Measurements from ENCODE around the gene SMIM35. TPM values are rescaled to one million over a fixed set of nuclear protein-coding genes. Genes with fewer than 3 reads are reported as not detected.

The SMIM35 gene
- total RNA-seq, 1 experiment from 2014 or later: not detected

DNA sequence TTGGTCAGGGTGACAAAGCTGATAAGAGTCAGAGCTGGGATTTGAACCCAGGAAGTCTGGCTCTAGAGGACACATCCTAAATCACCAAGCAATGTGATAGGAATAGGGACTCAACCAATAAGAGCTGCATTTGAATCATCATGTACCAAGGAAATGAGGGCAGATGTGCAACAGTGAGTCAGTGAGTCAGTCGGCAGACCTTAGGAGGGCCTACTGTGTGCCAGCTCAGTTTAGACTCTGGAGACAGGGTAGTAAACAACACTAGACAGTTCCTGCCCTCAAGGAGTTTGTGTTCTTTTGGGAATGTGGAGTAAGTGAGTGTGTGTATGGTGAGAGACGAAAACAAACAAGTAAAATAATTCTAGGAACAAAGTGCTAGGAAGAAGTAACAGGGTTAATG is 89.4 kb downstream of the SMIM35 start:
- DNase-seq: no peak
- CTCF ChIA-PET: no interaction called here
- Histone ChIP-seq H3K4me1 (replicated peaks; ENCODE audit: insufficient read depth) (no peaks in the 10 kb centered on the region), H4K20me1 (ENCODE audit: insufficient read depth) (no peaks in the 10 kb centered on the region), H3K4me2 (no peak overlapping the region), H3K79me2 (ENCODE audit: low read depth) (no peaks in the 10 kb centered on the region), H3K9me2 (ENCODE audit: insufficient read depth) (no peaks in the 10 kb centered on the region), H3K9me3 (ENCODE audit: insufficient read depth, low read depth) (no peaks in the 10 kb centered on the region), H3K27ac (no peak overlapping the region), H3K27me3 (ENCODE audit: insufficient read depth, low read depth) (peaks cover 13% of the 10 kb centered on the region; the same call in 1 of the 2 replicates), H3K36me3 (ENCODE audit: low read depth) (no peaks in the 10 kb centered on the region), H3F3A (ENCODE audit: insufficient read depth, low read depth) (no peaks in the 10 kb centered on the region), H2AFZ (no peak overlapping the region), H3K4me3 (no peak overlapping the region)
- TF ChIP-seq, protein P1, sequence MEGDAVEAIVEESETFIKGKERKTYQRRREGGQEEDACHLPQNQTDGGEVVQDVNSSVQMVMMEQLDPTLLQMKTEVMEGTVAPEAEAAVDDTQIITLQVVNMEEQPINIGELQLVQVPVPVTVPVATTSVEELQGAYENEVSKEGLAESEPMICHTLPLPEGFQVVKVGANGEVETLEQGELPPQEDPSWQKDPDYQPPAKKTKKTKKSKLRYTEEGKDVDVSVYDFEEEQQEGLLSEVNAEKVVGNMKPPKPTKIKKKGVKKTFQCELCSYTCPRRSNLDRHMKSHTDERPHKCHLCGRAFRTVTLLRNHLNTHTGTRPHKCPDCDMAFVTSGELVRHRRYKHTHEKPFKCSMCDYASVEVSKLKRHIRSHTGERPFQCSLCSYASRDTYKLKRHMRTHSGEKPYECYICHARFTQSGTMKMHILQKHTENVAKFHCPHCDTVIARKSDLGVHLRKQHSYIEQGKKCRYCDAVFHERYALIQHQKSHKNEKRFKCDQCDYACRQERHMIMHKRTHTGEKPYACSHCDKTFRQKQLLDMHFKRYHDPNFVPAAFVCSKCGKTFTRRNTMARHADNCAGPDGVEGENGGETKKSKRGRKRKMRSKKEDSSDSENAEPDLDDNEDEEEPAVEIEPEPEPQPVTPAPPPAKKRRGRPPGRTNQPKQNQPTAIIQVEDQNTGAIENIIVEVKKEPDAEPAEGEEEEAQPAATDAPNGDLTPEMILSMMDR (conservative IDR thresholded peaks at IDR 0.05): no peak
- TF ChIP-seq EZH2 (IDR thresholded peaks at IDR 0.05; ENCODE audit: low read depth): no peak
- POLR2A ChIA-PET (ENCODE audit: unreplicated experiment): no interaction called here
- intact Hi-C loops (cut with micrococcal nuclease; ENCODE audit: unreplicated experiment): no loop called here
- BruUV-seq (replicated peaks): no TSS peak

DNA sequence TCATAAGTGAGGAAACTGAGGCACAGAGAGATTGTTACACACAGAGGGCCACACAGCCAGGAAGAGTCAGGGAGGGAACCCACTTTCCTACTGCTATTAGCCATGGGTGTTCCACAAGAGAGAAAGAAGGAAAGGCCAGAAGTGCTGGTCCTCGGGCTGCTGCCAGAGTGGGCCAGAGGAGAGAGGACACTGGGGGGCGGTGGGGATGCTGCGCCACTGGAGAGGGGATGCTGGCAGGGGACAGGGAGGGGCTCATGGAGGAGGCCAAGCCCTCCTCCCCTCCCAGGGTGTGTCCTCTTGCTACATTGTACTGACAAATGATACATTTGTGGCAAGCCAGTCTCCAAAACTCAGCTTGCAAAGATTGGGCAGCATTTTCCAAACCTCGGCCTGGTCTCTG is 90.7 kb downstream of the SMIM35 start:
- H3K4me3 ChIP-seq: no peak overlapping the region
- no peak for DNase-seq
- no TSS peak for BruUV-seq (replicated peaks)
- ChIA-PET POLR2A (ENCODE audit: unreplicated experiment) (no interaction called here), CTCF (interaction anchor here (0.5 kb wide), 1 partner anchor 46 kb away, joined by 4 read pairs; no protein-coding TSS in a partner anchor)
- no peak overlapping the region for H3K27ac ChIP-seq
- H3K4me1 ChIP-seq (replicated peaks; ENCODE audit: insufficient read depth): no peaks in the 10 kb centered on the region
- no peak overlapping the region for H3K4me2 ChIP-seq
- intact Hi-C loops (cut with micrococcal nuclease; ENCODE audit: unreplicated experiment): no loop called here
- no peak overlapping the region for H2AFZ ChIP-seq
- no peaks in the 10 kb centered on the region for H3K79me2 ChIP-seq (ENCODE audit: low read depth)
- no peaks in the 10 kb centered on the region for H4K20me1 ChIP-seq (ENCODE audit: insufficient read depth)
- peaks cover 13% of the 10 kb centered on the region; the same call in 1 of the 2 replicates for H3K27me3 ChIP-seq (ENCODE audit: insufficient read depth, low read depth)
- no peaks in the 10 kb centered on the region for H3K9me3 ChIP-seq (ENCODE audit: insufficient read depth, low read depth)
- no peak for TF ChIP-seq EZH2 (IDR thresholded peaks at IDR 0.05; ENCODE audit: low read depth)
- TF ChIP-seq, protein P1 (conservative IDR thresholded peaks at IDR 0.05): no peak
- H3F3A ChIP-seq (ENCODE audit: insufficient read depth, low read depth): no peaks in the 10 kb centered on the region
- H3K36me3 ChIP-seq (ENCODE audit: low read depth): no peaks in the 10 kb centered on the region
- no peaks in the 10 kb centered on the region for H3K9me2 ChIP-seq (ENCODE audit: insufficient read depth)

DNA sequence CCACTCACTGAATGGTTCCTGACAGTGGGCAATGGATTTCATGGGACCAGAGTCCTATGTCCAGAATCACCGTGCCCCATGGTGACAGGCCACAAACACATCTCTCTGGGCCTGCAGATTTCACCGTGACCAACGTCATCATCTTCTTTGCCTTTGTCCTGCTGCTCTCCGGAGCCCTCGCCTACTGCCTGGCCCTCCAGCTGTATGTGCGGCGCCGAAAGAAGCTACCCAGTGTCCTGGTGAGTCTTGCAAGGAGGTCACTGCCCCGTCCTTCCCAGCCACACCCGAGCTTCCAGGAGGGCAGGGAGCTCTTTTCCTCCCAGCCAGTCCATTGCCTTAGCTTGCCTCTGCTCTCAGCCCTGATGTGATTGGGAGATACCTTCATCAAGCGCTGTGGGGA is 91.3 kb downstream of the SMIM35 start:
- H3K27ac ChIP-seq: no peak overlapping the region
- H3K27me3 ChIP-seq (ENCODE audit: insufficient read depth, low read depth): peaks cover 12% of the 10 kb centered on the region; the same call in 1 of the 2 replicates
- H3K36me3 ChIP-seq (ENCODE audit: low read depth): no peaks in the 10 kb centered on the region
- no peaks in the 10 kb centered on the region for H3K4me1 ChIP-seq (replicated peaks; ENCODE audit: insufficient read depth)
- H3K4me3 ChIP-seq: no peak overlapping the region
- H4K20me1 ChIP-seq (ENCODE audit: insufficient read depth): no peaks in the 10 kb centered on the region
- no peak overlapping the region for H2AFZ ChIP-seq
- intact Hi-C loops (cut with micrococcal nuclease; ENCODE audit: unreplicated experiment): no loop called here
- no peak for DNase-seq
- CTCF ChIA-PET: no interaction called here
- no TSS peak for BruUV-seq (replicated peaks)
- POLR2A ChIA-PET (ENCODE audit: unreplicated experiment): no interaction called here
- TF ChIP-seq, protein P1 (conservative IDR thresholded peaks at IDR 0.05): no peak
- TF ChIP-seq EZH2 (IDR thresholded peaks at IDR 0.05; ENCODE audit: low read depth): no peak
- no peak overlapping the region for H3K4me2 ChIP-seq
- no peaks in the 10 kb centered on the region for H3K9me3 ChIP-seq (ENCODE audit: insufficient read depth, low read depth)
- H3F3A ChIP-seq (ENCODE audit: insufficient read depth, low read depth): no peaks in the 10 kb centered on the region
- no peaks in the 10 kb centered on the region for H3K79me2 ChIP-seq (ENCODE audit: low read depth)
- H3K9me2 ChIP-seq (ENCODE audit: insufficient read depth): no peaks in the 10 kb centered on the region

Data from PC-9 (cell line).